GF-D8 (cell line): ENCODE measurements around the gene GCLC.
"Not testable (repeated sequence)": the region's sequence is repeated elsewhere in the genome, so short reads cannot be mapped to it uniquely, and the experiment has no call there.

Experiments
- DNase-seq: peaks from one replicate; lab custom pipeline; 2025; lab: John Stamatoyannopoulos, UW

The GCLC gene

GRCh38 chr6:53544470-53545308, at the start of gene GCLC:
GCLC (minus strand) TSS chr6:53545101; CDS start chr6:53544645, 456 bp downstream.
- peak; percentile 85 for DNase-seq

- no peak for DNase-seq
Observed at GRCh38 chr6:53594596-53594995, 49.7 kb upstream of the GCLC start.

DNA sequence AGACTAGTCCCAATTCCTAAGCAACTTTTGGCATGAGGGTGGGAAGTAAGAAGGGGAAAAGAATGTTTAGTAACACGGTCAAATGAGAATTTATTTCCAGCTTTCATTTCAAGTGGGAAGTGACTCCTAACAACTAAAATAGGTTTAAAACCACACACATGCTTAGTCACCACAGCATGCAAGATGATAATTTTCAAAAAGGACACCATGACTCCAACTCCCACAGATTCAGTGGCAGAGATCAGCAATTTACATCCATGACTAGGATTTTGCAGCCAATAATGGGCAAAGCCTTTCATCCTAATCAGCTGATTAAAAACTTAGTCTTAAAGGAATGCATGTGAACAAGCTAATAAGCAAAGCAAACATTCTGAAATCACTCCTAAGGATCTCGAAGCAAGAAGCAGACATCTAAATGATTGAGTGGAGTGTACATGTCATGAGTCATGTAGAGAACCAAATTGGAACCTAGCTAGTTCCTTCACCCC, 48.1 kb upstream of the GCLC start:
- DNase-seq = no peak

DNA sequence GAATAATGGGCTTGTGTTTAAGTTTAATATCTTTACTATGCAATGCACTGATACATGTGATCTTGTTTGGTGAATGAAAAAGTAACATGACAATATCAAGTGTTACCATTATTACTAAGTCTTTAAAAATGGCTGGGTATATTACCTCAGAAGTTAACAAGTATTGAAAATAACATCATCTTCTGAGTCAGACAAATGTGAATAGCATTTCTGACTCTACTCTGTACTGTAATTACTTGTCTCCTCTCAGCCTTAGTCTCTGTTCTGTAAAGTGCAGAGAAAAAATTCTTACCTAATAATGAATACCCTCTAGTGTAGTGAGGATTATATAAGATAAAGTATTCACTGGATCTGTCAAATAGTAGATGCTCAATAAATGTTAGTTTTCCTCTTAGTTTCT, 47.0 kb upstream of the GCLC start:
- DNase-seq = no peak

- DNase-seq = no peak
Observed at GRCh38 chr6:53588816-53589509, 44.1 kb upstream of the GCLC start.

GRCh38 chr6:53587291-53587690, 42.4 kb upstream of the GCLC start:
- DNase-seq = no peak

- DNase-seq = no peak
Observed at GRCh38 chr6:53585208-53585900, 40.5 kb upstream of the GCLC start.

DNA sequence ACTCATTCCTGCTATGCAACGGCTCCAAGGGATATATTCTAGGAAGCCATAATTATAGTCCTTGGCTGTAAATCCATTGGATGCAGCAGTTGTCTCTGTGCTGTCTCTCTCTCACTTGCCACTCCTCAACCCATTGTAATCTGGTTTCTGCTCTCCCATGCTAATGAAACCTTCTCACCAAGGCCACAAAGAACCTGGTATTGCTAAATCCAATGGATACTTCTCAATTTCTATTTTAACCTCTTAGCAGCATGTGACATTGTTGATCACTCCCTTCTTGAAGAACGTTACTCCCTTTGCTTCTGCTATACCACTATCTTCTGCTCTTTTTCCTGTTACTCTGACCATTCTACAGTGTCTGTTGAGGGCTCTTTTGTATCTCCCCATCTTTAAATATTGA, 39.8 kb upstream of the GCLC start:
- DNase-seq = no peak

- DNase-seq = no peak
Observed at GRCh38 chr6:53583451-53583850, 38.5 kb upstream of the GCLC start.

- no peak for DNase-seq
Observed at GRCh38 chr6:53582963-53583362, 38.1 kb upstream of the GCLC start.

DNA sequence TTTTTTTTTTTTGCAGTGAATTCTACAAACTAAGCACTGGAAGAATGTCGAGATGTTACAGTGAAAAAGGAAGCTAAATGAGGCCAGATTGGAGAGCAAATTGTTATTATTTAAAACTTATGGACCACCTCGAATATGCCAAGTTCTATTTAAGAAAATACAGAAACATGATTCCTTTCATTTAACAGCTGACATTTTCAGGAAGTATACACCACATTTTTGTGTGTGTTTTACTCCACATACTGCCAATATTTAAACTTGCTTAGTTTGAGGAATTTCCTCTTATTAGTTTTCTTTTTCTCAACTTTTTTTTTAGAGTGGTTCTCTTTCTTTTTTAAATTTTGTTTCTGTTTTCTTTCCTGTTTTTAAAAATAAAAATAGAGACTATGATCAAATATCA, 37.0 kb upstream of the GCLC start:
- no peak for DNase-seq

DNA sequence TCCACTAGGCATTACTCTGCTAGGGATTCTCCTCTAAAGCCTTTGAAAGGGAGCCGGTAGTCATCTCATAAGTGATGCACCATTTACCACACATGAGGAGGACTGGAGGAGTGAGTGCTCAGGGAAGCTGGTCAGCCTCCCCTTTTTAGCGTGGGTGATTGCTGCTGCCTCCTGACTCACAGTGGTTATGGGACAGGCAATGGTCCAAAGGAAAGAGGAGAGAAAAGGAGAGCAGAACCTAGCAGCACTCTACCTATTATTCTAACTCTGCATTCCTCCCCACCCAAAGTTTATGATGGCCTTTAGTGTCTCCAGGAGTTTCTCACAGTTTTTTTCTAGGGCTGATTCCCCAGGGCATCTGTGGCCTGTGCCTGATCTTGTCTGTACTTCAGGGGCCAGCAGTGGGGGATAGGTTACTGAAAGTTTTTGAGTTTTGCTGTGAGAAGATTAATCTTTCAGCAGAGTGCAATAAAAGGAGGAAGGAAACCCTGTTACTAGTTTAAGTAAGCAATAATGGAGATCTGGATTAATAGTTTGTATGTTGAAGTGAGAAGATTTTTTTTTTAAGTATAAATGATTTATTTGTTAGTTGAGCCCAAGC, 36.4 kb upstream of the GCLC start:
- DNase-seq = no peak

DNA sequence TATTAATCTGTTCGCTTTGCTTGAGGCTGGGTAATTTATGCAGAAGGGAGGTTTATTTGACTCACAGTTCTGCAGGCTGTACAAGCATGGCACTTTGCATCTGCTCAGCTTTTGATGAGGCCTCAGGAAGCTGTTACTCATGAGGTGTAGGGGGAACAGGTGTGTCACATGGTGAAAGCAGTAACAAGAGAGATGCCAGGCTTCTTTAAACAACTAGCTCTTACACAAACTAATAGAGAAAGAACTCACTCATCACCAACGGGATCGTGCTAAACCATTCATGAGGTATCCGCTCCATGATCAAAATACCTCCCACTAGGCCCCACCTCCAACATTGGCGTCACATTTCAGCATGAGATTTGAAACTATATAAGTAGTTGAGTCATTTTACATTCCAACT, 34.4 kb upstream of the GCLC start:
- no peak for DNase-seq

DNA sequence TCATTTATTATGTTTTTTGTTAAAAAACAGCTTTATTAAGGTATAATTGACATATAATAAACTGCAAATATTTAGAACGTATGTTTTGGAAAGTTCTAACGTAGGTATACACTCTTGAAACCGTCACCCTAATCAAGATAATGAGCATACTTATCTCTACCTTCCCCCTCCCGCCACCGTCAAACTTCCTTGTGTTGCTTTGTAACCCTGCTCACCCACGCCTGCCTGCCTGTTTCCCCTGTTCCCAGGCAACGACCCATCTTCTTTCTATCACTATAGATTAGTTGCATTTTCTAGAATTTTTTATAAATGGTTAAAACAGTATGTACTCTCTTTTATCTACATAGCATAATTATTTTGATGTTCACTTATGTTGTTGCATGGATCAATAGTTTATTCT, 33.5 kb upstream of the GCLC start:
- DNase-seq = no peak

GRCh38 chr6:53573299-53573698, 28.4 kb upstream of the GCLC start:
- no peak for DNase-seq

- DNase-seq = not testable (repeated sequence)
Observed at GRCh38 chr6:53572379-53572778, 27.5 kb upstream of the GCLC start.

GRCh38 chr6:53568776-53569616, 24.1 kb upstream of the GCLC start:
- no peak for DNase-seq

- no peak for DNase-seq
Observed at GRCh38 chr6:53567701-53568100, 22.8 kb upstream of the GCLC start.

DNA sequence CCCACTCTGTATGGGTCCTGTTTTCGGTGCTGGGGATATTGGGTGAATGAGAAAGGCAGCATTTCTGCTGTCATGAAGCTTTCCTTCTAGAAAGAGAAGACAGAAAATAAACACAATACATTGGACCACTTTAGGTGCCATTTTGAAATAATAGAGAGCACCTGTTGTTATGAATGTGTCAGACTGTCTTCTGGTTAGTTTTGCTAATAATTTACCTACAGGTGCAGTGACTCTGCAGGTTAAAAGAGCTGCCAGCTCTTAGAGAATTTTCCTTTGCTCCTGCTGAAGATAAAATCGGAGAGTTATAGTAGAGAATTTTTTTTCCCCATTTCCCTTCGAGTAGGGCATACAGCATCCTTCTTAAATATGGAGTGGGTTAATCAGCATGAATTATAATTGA, 21.9 kb upstream of the GCLC start:
- no peak for DNase-seq

- no peak for DNase-seq
Observed at GRCh38 chr6:53565886-53566285, 21.0 kb upstream of the GCLC start.

DNA sequence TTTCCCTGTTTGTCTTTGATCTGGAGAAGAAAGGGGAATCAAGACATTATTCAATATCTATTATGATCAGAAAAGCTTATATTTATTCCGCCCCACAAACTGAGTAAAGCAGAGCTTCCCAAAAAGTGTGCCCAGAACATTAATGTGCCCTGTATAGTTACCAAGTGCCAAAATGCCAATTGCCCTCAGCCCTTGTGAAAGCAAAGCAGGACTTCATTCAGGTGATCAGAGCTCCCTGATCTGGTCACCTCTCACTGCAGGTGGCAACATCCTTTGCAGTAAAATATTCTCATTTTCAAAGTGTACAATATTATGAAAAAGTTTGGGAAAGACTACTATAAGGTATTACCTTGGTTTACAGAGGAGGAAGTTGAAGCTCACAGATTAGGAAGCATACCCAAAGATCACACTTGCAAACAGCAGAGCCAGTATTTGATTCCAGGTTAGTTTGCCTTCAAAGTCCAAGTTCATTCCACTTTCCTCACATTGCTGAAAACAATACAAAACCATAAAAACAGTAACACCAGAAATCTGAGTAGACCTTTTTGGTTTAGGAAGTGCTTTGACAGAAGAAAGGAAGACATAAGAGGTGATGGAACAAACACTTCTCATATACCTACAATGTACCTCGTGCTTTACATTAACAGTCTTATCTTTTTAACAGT, 19.6 kb upstream of the GCLC start:
- DNase-seq = no peak
